Calu3 (cell line): Measurements from ENCODE around the gene UGGT2. TPM values are rescaled to one million over a fixed set of nuclear protein-coding genes. Genes with fewer than 3 reads are reported as not detected.

Experiments used
- BruUV-seq: library from RNA; stranded (reverse); fragments of 400-500 nt; replicated peaks from 2 replicates; lab custom pipeline; 2021; lab: Mats Ljungman, UMichigan
- CTCF ChIA-PET: fragments of 300-600 bp; sonication (Branson Sonifier 250); formaldehyde crosslinking; loops from one replicate; lab custom pipeline; 2022; ENCODE audit warnings: antibody characterized with exemption; lab: Charles Lee
- DNase-seq: peaks from one replicate; pipeline ENCODE4 v3.0.0; 2022
- H3K27ac Mint-ChIP-seq: one replicate; pipeline ENCODE4 v1.8.0; 2022; ENCODE audit warnings: mixed read lengths; ENCODE audit not compliant: unreplicated experiment
- H3K27me3 Mint-ChIP-seq: one replicate; pipeline ENCODE4 v1.8.0; 2022; ENCODE audit warnings: mixed read lengths; ENCODE audit not compliant: unreplicated experiment
- H3K36me3 Mint-ChIP-seq: one replicate; pipeline ENCODE4 v1.8.0; 2022; ENCODE audit warnings: mild to moderate bottlenecking, moderate library complexity, mixed read lengths; ENCODE audit not compliant: insufficient read depth, unreplicated experiment
- H3K4me1 Mint-ChIP-seq: one replicate; pipeline ENCODE4 v1.8.0; 2022; ENCODE audit warnings: mild to moderate bottlenecking, low read depth, mixed read lengths; ENCODE audit not compliant: unreplicated experiment
- H3K4me3 Mint-ChIP-seq: one replicate; pipeline ENCODE4 v1.8.0; 2022; ENCODE audit warnings: mild to moderate bottlenecking, low read depth, moderate library complexity, mixed read lengths; ENCODE audit not compliant: unreplicated experiment
- H3K9me3 Mint-ChIP-seq: one replicate; pipeline ENCODE4 v1.8.0; 2022; ENCODE audit warnings: low read depth, mixed read lengths; ENCODE audit not compliant: unreplicated experiment
- intact Hi-C: fragments of 100-400 bp; cut with micrococcal nuclease; formaldehyde crosslinking; loops from one replicate; pipeline ENCODE4 v1.10.0; 2022; ENCODE audit not compliant: unreplicated experiment
- total RNA-seq: library from RNA; stranded (reverse); gene quantifications from 2 replicates; pipeline ENCODE4 v1.2.3, GENCODE V29; 2022
- TF ChIP-seq, protein P1 (sequence below): fragments of 200-600 bp; IDR thresholded peaks from one replicate; pipeline ENCODE4 v1.8.0; 2022; ENCODE audit warnings: antibody characterized with exemption; ENCODE audit not compliant: unreplicated experiment

The UGGT2 gene
- total RNA-seq, 1 experiment from 2014 or later = 12.1 TPM

DNA sequence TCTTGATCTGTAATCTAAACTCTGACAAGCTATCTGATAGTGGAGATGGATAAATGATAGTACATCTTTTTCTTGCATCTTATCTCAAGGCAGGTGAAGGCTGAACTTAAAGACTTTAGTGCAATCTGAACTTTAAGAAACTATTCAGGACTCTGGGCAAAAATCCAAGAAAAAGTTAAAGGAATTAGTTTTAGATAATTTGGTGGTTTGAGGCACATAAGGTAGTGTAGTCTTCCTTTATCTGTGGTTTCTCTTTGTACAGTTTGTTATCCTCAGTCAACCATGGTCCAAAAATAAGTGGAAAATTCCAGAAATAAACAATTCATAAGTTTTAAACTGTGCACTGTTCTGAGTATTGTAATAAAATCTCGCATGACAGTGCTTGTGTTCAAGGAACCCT, 172.9 kb downstream of the UGGT2 start:
- no TSS peak for BruUV-seq
- Mint-ChIP-seq H3K4me1 (no peaks in the 10 kb centered on the region), H3K9me3 (no peaks in the 10 kb centered on the region), H3K4me3 (no peak overlapping the region), H3K36me3 (no peaks in the 10 kb centered on the region), H3K27ac (no peak overlapping the region), H3K27me3 (no peaks in the 10 kb centered on the region)
- CTCF ChIA-PET = no interaction called here
- intact Hi-C loops = no loop called here
- TF ChIP-seq, protein P1, sequence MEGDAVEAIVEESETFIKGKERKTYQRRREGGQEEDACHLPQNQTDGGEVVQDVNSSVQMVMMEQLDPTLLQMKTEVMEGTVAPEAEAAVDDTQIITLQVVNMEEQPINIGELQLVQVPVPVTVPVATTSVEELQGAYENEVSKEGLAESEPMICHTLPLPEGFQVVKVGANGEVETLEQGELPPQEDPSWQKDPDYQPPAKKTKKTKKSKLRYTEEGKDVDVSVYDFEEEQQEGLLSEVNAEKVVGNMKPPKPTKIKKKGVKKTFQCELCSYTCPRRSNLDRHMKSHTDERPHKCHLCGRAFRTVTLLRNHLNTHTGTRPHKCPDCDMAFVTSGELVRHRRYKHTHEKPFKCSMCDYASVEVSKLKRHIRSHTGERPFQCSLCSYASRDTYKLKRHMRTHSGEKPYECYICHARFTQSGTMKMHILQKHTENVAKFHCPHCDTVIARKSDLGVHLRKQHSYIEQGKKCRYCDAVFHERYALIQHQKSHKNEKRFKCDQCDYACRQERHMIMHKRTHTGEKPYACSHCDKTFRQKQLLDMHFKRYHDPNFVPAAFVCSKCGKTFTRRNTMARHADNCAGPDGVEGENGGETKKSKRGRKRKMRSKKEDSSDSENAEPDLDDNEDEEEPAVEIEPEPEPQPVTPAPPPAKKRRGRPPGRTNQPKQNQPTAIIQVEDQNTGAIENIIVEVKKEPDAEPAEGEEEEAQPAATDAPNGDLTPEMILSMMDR = no peak
- DNase-seq = no peak

DNA sequence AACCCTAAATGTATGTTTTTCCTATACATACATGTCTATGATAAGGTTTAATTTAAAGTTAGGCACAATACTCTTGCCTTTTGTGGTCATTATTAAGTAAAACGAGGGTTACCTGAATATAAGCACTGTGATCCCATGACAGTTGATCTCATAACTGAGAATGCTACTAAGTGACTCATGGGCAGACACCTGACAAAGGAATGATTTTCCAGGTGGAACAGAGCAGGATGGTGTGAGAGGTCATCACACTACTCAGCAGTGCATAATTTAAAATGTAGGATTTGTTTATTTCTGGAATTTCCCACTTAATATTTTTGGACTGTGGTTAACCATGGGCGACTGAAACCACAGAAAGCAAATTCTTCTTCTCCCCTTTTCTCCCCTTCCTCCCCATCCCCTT, 178.9 kb downstream of the UGGT2 start:
- no peak overlapping the region for H3K4me3 Mint-ChIP-seq

DNA sequence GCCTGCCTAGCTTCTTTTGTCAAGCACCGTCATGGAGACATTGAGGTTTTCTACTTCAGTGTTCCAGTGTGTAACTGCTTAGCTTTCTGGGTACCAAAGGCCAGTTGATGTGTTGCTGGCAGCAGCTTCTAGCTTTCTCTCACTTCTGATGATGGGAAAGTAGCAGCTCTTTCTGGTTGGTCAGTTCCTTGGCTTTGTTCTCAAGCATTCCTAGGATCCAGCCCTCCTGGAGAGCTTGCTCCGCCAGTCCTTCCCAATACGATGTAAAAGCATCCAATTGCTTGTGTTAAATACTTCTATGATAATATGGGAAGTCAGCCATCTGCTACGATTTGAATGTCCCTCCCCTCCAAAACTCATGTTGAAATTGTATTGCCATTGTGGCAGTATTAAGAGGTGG, 182.8 kb downstream of the UGGT2 start:
- Mint-ChIP-seq H3K27ac (no peak overlapping the region), H3K4me3 (no peak overlapping the region), H3K36me3 (no peaks in the 10 kb centered on the region), H3K9me3 (no peaks in the 10 kb centered on the region), H3K4me1 (no peaks in the 10 kb centered on the region), H3K27me3 (no peaks in the 10 kb centered on the region)
- no TSS peak for BruUV-seq
- no peak for DNase-seq
- intact Hi-C loops = no loop called here
- TF ChIP-seq, protein P1 = no peak
- CTCF ChIA-PET = no interaction called here

More for the DNA sequence above, 178.9 kb downstream of the UGGT2 start:
- no TSS peak for BruUV-seq
- DNase-seq = no peak
- Mint-ChIP-seq H3K27ac (no peak overlapping the region), H3K36me3 (no peaks in the 10 kb centered on the region), H3K4me1 (no peaks in the 10 kb centered on the region), H3K27me3 (no peaks in the 10 kb centered on the region), H3K9me3 (no peaks in the 10 kb centered on the region)
- CTCF ChIA-PET = no interaction called here
- intact Hi-C loops = no loop called here
- TF ChIP-seq, protein P1 = no peak

DNA sequence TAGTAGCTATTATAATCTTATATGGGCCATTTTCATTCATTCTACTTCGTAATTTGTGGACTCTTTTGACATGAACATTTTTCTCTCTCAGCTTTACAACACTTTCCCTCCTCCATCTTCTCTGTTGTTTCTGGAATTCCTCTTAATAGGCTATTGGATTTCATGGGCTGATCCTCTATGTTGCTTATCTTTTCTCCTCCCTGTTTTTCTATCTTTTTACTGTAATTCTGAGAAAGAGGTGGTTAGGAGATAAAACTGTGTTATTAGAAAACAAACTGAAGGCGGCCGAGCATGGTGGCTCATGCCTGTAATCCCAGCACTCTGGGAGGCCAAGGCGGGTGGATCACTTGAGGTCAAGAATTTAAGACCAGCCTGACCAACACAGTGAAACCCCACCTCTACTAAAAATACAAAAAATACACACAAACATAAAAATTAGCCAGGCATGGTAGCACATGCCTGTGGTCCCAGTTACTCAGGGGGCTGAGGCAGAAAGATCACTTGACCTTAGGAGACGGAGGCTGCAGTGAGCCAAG, 188.1 kb downstream of the UGGT2 start:
- BruUV-seq = no TSS peak
- no peak for DNase-seq
- intact Hi-C loops = no loop called here
- Mint-ChIP-seq H3K27me3 (no peaks in the 10 kb centered on the region), H3K9me3 (no peaks in the 10 kb centered on the region), H3K4me1 (no peaks in the 10 kb centered on the region), H3K27ac (no peak overlapping the region), H3K4me3 (no peak overlapping the region), H3K36me3 (no peaks in the 10 kb centered on the region)
- TF ChIP-seq, protein P1 = no peak
- CTCF ChIA-PET = no interaction called here
